Activated gamma-delta T cell (primary cell): Measurements from ENCODE around the gene TRHDE.
"Not testable (repeated sequence)": the region's sequence is repeated elsewhere in the genome, so short reads cannot be mapped to it uniquely, and the experiment has no call there.

Experiments
- DNase-seq: peaks from one replicate; lab custom pipeline; 2025; lab: John Stamatoyannopoulos, UW

The TRHDE gene

DNA sequence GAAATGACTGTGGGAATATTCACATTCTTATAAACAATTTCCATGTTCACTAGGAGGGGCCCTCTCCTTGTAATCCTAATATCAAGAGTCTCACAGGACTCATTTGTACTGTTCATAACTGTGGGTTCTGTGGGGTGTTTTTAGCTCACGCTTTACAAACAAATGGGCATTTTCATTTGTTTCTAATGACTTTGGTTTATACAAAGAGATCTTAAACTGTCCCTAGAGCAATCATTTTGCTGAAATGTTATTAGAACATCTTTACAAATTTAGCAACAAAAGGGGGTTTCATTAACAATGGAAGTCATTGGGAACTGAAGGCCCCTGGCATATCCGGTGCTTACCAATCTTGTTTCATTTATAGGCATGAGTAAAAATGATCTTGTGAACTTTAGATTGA lies 370.5 kb downstream of the TRHDE start:
- no peak for DNase-seq

DNA sequence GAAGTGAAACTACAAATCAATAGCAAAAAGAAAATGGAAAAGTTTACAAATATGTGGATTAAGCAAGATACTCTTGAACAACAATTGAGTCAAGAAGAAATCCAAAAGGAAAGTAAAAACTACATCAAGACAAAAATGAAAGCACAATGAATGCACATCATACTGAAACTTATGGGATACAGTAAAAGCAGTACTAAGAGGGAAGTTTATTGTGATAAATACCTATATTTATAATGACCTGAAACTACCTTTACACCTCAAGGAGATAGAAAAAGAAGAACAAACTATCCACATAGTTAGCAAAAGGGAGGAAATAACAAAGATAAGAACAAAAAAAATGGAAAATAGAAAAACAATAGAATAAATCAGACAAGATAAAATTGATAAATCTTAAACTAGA lies 375.0 kb downstream of the TRHDE start:
- DNase-seq: no peak

DNA sequence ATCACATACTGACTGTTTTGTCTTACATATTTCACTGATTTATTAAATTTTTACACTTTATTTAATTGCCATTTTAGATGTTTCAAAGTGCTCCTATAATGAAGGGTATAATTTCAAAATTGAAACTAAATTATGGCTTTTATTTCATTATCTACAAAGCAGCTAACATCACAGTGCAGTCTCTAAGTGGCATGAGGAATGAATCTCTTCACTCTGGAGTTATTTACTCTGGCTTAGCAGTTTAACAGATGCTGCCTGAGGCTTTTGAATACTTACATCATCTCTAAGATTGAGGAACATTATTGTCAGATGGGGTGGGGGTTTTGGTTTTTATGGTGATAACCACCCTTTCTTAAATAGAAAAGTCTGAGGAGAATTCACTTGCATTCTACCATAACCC lies 386.4 kb downstream of the TRHDE start:
- DNase-seq: no peak

DNA sequence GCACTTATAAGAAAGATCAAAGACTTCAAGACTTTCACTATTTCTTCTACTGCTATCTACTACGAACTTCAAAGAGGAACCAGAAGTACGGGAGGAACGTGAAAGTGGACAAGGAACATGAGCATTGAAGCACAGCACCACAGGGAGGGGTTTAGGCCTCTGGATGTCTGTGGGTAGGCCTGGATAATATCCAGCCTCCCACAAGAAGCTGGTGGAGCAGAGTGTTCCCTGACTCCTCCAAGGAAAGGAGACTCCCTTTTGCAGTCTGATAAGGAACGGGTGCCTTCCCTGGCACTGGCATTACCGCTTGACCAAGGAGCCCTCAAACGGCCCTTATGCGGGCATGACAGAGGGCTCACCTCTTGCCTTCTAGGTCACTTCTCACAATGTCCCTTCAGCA lies 388.0 kb downstream of the TRHDE start:
- DNase-seq: not testable (repeated sequence)

DNA sequence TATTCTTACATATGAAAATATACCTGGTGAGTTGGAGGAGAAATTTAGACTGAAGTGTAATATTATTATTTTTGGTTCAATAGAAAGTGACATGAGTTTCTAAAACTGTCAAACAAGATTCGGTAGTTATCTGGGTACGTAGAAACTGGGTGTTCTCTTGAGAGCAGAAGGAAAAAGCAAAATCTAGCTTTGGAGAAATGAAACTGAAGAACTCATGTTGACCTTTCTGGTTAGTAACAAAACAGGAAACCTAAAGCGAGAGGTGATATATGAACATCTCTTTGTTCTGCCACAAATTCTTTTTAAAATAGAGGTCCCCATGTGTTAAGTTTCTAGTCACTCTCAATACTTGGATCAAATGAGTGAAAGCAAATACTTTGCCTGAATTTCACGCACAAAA lies 401.7 kb downstream of the TRHDE start:
- no peak for DNase-seq

DNA sequence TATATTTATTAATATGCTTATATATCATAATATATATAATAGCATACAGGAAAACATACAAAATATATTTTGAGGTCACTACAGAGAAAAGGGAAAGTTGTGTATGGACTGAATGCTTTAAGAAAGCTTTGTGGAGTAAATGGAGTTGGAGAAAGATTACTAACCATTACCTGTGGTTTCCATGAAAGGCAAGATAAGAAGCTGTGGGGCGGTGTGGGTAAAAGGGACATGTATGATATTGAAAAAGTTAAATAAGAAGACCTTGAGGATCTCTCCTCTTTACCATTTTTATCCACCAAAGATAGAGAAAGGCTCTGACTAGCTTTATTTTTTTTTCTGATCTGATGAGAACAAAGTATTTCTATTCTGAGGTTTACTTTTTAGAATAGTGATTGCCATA lies 404.4 kb downstream of the TRHDE start:
- DNase-seq: no peak

DNA sequence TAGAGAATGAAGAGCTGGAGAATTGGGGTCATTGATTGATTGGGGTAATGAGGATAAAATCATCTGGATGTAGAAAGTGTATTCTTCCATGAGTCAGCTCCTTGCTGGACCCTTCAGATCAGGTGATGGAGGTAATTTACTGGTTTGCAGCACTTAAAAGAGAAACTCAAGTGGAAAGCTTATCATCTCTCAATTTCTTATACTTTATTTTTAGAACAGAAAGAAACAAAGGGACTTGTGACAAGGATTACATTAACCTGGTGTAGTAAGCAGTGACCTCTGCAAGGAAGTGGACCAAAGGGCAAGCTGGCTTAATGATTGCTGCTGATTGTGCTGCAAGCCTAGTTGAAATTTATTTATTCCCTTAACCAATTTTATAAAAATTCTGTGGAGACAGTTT lies 405.0 kb downstream of the TRHDE start:
- no peak for DNase-seq

DNA sequence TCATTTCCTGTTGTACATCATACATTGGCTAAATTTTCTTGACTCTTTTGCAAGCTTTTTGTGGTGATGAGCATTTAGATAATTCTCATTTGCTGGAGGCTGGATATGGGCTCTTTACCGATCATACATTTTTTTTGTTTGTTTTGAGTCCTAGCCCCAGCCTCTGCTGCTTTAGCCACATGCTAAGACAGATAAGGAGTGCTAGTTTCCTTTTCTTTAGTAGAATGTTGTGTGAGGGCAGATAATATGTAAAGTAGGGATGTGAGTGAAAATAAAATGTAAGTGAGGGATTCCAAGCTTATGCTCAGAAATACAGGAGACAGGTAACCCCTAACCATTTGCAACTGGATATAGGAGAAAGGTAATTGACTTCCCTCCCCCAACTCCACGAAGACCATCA lies 405.7 kb downstream of the TRHDE start:
- no peak for DNase-seq

DNA sequence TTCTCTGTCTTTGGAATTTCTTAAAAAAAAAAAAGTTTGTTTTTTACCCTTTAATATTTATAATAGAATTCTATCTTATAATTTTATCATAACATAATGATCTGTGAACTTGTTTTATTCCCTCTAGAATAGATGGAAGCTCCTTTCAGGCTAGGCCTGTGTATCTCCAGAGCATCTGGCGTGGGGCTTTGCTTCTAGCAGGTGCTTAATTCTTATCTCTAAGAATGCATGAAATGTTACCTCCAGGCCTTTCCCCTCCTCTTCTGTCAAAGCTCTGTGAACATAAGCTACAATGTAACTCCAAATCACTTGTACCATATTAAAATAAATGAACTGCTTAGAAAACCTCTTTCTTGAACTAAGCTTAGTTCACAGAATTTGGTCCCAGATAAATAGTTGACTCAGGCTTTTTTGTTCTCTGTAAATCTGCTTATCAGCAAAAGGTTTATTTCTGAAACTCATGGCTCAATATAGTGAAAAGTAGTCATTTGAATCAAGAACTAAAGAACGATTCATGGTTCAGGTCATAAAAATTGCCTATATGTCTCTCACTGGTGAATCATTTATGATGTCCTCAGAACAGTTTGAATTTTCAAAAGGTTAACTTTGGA lies 407.1 kb downstream of the TRHDE start:
- DNase-seq: no peak

DNA sequence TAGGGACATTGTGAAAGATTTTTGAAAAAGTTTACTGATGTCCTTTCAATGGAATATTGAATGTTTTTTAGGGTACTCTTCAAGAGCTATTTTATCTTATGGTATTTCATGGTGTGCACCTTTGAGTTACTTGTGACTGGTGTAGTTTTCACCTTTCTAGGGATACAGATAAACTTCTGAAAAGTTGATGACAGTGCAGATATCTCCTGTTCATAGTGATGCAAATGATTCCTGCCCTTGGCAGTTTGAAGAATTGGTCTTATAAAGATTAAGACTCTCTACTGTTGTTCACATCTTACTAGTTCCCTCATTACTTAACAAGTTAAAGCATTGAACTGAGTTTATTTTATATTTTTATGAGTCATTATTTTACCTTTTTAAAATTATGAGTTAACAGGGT lies 408.9 kb downstream of the TRHDE start:
- DNase-seq: no peak

DNA sequence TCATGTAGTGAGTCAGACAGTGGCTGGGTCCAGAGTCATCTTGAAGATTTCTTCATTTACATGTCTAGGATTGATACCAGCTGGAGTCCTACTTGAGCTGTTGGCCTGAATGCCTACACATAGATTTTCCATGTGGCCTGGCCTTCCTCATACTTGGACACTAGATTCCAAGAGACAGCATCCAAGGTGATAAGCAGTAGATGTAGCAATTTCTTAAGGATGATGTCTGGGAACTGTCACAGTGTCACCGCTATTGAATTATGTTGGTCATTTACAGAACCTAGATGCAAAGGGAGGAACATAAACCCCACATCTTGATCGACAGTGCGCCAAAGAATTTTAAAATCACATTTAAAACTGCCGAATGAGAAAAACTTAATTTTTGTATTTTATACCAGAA lies 412.3 kb downstream of the TRHDE start:
- no peak for DNase-seq

DNA sequence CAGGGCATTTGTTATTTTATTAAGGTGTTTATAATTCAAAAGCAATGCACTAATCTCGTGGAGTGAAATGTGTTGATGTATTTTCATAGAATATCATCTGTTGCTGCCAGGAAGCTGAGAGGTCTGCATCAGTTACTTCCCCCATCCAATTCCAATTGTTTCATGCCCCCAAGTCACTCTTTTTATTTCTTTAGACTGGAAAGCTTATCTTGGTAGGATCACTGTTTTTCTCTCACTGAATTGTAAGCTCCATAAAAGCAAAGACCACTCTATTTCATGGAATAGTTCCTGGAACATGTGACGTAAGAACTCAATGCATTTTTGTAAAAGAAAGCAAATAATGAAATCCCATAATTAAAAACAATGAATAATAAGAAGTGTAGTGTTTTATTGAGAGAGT lies 420.2 kb downstream of the TRHDE start:
- no peak for DNase-seq

DNA sequence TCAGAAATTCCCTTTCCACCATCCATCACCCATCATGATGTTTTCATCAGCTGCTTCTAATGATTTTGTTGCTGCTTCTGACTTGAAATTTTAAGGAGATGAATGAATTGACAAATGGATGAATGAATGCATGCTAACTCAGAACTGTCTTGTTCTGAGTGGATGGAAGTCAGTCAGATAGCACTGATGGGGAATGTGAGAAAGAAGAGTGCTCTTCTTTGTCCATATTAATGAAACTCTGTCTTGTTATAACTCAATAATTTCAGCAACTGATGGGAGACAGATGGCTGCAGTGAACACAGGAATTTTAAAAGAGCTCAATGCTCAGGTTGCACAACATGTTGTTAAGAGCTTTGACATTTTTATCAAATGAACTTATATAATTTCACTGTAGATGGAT lies 422.0 kb downstream of the TRHDE start:
- no peak for DNase-seq

DNA sequence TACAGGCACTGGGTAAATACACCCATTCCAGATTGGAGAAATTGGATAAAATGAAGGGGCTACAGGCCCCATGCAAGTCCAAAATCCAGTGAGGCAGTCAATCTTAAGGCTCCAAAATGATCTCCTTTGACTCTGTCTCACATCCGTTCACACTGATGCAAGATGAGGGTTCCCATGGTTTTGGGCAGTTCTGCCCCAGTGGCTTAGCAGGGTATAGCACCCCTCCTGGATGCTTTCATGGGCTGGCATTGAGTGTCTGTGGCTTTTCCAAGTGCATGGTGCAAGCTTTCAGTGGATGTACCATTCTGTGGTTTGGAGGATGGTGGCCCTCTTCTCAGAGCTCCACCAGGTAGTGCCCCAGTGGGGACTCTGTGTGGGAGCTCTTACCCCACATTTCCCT lies 427.2 kb downstream of the TRHDE start:
- DNase-seq: no peak

DNA sequence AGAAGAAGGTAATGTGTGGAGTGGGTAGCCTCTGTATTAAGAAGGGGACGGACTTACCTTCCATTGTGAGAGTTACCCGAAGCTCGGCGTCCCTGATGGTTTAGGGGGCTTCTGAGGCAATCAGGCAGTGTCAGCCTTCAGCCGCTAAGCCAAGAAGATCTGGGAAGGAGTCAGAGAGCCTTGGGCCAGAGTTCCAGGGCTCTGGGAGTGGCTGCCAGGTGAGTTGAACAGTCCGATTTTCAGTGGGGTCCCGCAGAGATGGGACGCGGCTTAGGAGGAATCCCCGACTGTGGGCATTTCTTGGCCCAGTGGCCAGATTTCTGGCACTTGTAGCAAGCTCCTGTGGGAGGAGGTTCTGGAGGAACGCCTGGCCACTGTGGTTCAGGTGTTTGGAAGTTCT lies 439.9 kb downstream of the TRHDE start:
- DNase-seq: not testable (repeated sequence)

DNA sequence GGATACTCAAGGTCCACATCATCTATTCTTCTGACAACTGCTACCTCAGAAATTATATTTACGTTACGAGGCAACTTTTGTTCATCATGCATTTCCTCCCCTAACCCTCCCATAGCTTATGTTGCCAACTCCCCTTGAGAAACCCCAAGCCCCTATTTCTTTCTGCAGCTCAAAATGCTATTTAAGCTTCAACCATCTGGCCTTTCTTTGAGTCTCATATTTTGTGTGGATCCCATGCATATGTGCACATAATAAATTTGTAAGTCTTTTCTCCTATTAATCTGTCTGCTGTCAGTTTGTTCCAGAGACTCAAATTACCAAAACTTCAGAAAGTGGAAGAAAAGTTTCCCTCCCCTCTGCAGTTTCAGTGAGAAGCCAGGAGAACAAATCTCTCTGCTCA lies 444.1 kb downstream of the TRHDE start:
- DNase-seq: no peak

DNA sequence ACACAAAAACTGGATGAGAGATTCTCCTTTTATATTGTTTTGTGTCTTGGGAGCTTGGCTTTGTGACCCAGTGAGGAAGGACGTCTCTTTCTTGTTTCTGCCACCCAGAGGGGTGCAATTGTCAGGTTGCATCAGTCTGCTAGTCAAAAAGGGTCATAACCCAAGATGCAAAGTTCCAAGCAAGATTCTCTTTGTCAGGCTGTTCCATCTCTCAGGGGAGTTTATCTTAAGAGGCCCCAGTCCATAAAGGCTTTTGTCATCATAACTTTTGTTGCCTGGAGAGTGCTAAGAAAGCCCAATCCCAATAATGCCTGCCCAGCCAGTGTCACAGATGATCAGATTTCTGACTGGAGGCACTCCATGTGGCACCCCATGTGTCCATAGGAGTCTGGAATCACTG lies 444.9 kb downstream of the TRHDE start:
- DNase-seq: no peak
